GM18502 (cell line): ENCODE data around the gene BCL7A.
"Not testable (repeated sequence)": the region's sequence is repeated elsewhere in the genome, so short reads cannot be mapped to it uniquely, and the experiment has no call there.

Source experiments
- ATAC-seq: cut with Tn5 transposase; IDR thresholded peaks from one replicate; pipeline ENCODE4 v1.9.1; 2021; ENCODE audit warnings: mild to moderate bottlenecking; ENCODE audit not compliant: unreplicated experiment, poor library complexity

Gene BCL7A

DNA sequence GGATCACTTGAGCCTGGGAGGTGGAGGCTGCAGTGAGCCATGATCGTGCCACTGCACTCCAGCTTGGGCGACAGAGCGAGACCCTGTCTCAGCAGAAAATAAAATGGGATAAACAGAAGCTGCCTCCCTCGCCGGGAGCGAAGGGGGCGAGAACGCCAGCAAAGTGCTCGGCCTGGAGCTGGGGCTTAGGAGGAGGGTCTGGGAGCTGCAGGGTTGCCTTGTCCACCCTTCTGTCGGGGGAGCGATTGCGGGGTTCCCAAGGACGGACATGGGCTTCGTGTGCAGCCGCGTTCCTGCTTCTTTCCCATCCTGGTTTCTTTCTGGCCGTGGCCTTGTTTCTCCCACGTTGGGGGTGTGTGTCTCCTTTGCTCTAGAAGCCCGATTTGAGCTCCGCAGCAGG, 29.0 kb downstream of the BCL7A start:
- ATAC-seq, result no peak

DNA sequence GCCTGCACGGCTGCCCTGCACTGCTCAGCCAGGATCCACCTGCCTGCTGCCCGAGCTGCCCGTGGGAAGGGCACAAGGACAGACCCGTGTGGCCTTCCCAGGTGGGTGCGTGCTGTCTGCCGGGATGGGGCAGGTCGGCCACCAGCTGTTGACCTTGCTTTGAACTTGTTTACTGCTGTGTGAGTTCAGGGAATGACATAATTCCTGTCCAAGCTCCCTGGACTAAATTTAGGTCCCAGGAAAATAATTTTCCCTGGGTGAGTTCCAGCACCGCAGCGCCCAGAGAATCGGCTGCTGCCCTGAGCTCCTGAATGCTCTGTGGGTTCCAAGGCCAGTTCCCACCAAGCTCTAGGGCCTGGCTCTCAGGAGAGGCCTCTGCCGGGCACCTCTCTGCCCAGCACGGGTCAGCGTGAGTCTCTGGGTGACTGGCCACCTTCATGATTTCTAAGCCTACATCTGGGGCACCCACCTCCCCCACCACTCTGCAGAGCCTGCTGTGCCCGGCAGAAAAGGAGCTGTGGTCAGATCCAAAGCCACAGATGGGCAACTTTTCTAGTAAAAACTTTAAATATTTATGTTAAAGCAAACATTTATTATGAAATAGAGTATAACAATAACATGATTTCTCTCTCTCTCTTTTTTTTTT, 29.7 kb downstream of the BCL7A start:
- ATAC-seq, result no peak

DNA sequence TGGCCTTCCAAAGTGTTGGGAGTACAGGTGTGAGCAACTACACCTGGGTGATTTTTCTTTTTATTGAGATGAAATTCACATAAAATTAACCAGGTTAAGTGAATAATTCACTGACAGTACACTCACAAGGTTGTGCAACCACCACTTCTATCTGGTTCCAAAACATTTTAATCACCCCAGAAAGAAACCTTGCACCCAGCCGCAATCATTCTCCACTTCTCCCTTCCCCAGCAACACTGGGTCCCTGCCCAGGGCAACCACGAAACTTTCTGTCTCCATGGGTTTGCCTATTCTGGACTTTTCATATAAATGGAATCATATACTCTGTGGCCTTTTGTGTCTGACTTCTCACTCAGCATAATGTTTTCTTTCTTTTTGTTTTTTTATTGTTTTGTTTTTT, 30.6 kb downstream of the BCL7A start:
- ATAC-seq, result no peak

GRCh38 chr12:122054842-122055520, 33.3 kb downstream of the BCL7A start:
- no peak for ATAC-seq

GRCh38 chr12:122056406-122056805, 34.7 kb downstream of the BCL7A start:
- ATAC-seq, result not testable (repeated sequence)

GRCh38 chr12:122057007-122057735, 35.5 kb downstream of the BCL7A start:
- no peak for ATAC-seq

- no peak for ATAC-seq
Observed at GRCh38 chr12:122057769-122058168, 36.1 kb downstream of the BCL7A start.

DNA sequence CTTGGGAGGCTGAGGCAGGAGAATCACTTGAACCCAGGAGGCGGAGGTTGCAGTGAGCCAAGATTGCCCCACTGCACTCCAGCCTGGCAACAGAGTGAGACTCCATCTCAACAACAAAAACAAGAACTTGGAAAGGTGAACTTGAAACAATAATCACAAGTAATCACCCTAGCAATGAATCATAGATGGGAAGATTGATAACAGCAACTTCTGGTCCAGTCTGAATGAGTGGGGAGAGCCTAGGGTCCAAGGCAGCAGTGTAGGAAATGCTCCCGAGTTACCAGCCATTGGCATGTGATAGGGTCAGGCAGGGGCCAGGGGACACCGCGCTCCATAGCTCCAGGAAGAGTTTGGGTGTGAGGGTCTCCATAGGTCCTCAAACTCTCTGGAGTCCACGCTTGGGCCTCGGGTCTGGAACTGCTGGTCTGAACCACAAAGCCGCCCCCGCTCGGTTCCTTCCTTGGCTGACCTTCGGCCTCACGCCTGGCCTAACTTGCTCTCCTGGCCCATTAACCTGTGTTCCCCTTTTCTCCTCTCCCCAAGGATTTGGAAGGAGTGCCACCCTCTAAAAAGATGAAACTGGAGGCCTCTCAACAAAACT, 37.0 kb downstream of the BCL7A start:
- ATAC-seq, result no peak

DNA sequence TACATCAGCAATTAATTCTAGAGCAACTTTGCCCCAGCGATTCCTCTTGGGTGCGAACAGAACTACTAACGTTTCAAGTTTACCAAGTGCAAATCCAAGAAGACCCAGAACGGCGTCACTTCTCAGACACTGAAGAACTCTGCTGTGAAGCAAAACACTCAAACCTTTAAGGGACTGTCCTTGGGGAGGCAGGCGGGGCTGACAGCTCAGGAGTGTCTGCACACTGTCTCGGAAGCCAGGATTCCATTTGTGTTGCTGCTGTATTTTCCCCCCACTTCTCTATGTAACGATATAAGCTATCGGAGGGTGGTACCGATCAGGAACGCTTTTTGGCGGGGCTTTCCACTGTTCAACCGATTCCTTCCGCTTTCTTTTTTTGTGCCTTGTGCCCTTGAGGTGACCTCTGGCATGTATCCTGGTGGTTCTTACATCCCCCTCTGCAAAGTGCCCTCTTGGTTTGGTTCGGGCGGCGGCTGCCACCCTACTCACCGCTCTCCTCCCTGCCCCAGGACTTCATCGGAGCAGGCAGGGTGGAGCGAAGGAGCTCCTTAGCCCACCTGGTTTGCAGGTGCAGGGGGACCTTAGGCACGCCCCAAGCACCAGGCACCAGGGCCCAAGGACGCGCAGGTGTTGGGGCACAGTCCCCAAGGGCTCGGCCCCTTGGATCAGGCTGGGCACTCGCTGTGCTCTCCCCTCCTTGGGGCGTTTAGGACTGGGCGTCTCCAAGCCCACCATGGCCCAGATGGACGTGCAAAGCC, 37.7 kb downstream of the BCL7A start:
- no peak for ATAC-seq

DNA sequence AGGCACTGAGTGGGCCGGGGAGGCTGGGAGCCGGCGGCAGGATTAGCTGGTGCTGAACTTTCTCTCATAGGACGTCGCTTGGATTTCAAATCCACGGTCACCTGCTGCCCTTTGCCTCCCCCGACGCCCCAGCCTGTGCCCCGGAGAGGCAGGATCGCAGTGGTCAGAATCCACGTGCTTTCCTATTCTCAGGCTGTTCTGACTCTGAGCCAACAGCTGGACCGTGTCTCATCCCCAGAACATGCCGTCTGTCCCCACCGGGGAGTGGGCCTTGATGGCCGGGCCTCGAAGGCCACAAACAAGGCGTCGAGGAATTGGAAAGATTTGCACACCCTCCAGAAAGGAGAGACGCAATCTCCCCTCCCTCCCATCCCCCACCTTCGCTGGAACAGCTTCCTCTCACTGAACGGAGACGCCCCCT, 38.4 kb downstream of the BCL7A start:
- ATAC-seq, result no peak

DNA sequence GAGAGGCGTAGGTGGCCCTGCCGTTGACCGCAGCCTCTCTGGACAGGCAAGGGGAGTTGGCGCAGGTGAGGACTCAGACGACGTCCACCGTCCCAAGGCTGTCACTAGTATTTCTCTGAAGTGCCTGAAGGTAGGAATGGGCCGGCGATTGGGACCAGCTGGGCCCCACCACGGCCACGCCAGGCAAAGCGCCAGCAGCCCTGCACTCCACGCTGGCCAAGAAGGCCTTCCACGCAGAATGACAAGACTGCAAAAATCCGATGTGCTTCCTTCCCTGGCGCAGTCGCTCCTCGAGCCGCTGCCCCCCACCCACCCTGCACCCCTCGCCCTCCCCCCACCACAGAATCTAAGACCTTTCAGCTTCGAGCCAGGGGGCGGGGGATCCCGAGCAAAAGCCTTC, 39.6 kb downstream of the BCL7A start:
- no peak for ATAC-seq

GRCh38 chr12:122062832-122063693, 41.4 kb downstream of the BCL7A start:
- ATAC-seq, result no peak

GRCh38 chr12:122063694-122064024, 42.0 kb downstream of the BCL7A start:
- ATAC-seq, result no peak

DNA sequence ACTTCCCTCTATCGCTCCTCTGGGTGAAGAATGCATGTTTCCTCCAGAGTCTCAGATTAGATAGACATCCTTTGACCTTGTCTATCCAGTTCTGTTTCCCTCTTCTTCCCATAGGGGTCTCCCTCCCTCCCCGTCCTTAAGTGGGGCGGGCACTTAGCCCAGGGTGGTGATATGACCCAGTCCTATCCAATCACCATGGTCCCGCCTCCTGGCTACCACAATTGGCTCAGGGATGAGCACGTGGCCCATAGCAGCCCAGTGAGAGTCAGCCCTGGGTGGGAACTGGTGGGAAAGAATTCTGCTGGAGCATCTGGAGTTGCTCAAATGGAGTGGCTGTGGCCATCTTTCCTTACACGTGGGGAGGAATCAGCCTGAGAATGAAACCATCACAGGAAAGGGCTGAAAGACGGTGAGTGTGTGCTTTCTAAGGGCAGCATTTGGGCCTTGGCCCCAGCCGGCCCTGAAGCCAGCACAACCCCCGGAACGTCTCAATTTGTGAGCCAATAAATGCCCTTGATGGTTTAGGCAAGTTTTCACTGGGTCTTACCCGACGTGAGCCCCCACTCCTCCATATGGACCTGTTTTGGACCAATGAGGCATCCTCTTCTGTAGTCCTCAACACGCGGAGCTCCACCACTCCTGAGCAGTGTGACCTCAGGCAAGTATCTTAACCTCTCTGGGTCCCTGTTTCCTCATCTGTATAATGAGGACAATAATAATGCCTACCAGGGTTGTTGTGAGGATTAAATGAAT, 42.5 kb downstream of the BCL7A start:
- peak; percentile 60 for ATAC-seq

DNA sequence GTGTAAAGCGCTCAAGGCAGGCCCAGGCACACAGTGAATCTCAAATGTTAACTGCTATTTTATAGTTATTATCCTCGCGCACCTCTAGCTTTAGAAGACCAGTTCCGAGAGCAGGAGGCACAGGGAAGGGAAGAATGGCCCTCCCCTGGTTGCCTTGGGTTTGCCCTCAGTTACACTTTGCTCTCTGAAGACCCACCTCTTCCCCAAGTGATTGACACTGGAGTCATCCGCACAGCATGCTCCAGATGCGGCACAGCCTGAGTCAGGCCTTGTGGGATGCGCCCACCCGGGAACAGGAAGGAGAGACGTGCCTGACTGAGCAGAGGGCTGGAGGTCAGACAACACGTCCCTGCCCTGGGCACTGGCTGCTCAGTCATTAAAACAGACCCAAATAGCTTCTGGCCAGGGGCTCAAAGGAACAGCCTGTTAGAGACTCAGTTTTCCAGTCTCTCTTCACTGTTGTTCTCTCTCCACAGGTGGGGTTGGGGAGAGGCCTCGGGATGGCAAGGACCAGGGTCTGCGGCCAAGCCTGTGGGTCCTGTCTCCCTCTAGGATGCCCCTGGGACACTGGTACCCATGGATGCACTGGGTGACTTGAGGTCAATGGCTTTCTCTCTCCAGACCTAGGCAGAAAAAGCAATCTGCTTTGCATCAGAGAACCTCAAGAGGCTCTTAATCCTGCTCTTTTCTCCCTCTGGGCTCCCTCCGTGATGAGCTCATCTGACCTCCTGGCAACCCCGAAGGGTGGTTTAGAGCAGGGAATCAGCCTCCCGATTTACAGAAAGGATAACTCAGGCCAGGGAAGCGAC, 43.3 kb downstream of the BCL7A start:
- no peak for ATAC-seq

GRCh38 chr12:122067548-122067947, 45.9 kb downstream of the BCL7A start:
- no peak for ATAC-seq

GRCh38 chr12:122067966-122068365, 46.3 kb downstream of the BCL7A start:
- peak; percentile 84 for ATAC-seq
